Endothelial cell of umbilical vein (primary cell): ENCODE data around the gene NECTIN4. TPM values are rescaled to one million over a fixed set of nuclear protein-coding genes. Genes with fewer than 3 reads are reported as not detected.

Experiments used
- BruUV-seq: library from RNA; stranded (reverse); fragments of 400-500 nt; replicated peaks from 2 replicates; lab custom pipeline; 2021; lab: Mats Ljungman, UMichigan
- CTCF ChIA-PET: fragments of 300-600, 350-600 bp; sonication (Branson Sonifier 250); formaldehyde crosslinking; loops from one replicate; lab custom pipeline; 2021; ENCODE audit warnings: antibody characterized with exemption, inconsistent platforms; lab: Charles Lee
- POLR2A ChIA-PET: fragments of 300-600, 350-600 bp; sonication (Branson Sonifier 250); formaldehyde crosslinking; loops from one replicate; lab custom pipeline; 2021; ENCODE audit warnings: antibody characterized with exemption, inconsistent platforms; lab: Charles Lee
- DNase-seq: peaks from one replicate; pipeline ENCODE4 v3.0.0-alpha.2; 2011; ENCODE audit warnings: low read depth, low spot score
- FAIRE-seq: peaks from 2 replicates; lab custom pipeline; 2011; peaks lifted over from hg19 to GRCh38; lab: Jason Lieb, UNC
- H2AFZ ChIP-seq: 2 replicates; pipeline ENCODE4 v1.6.0; 2012; ENCODE audit warnings: low read depth, low read length, control low read depth, inconsistent platforms
- H3K27ac ChIP-seq: 2 replicates; pipeline ENCODE4 v1.5.1; 2011; ENCODE audit warnings: low read depth, mild to moderate bottlenecking, control low read depth, low read length, moderate library complexity; ENCODE audit not compliant: insufficient read depth
- H3K27me3 ChIP-seq, 2 experiments: 2 replicates each; pipeline versions ENCODE4 v1.6.0 to v1.6.1; 2011; ENCODE audit warnings: low read length in 2 of 2, mixed read lengths in 1 of 2; ENCODE audit not compliant: control insufficient read depth in 2 of 2, insufficient read depth in 2 of 2
- H3K36me3 ChIP-seq, 2 experiments: 2 replicates in 1 of 2; 3 replicates in 1 of 2; pipeline ENCODE4 v1.5.1; 2011; ENCODE audit warnings: low read length in 2 of 2, mild to moderate bottlenecking in 1 of 2, moderate library complexity in 1 of 2; ENCODE audit not compliant: control insufficient read depth in 2 of 2, insufficient read depth in 2 of 2; ENCODE audit errors: extremely low read depth in 1 of 2
- H3K4me1 ChIP-seq: 3 replicates; pipeline ENCODE4 v1.5.1; 2011; ENCODE audit warnings: mild to moderate bottlenecking, low read length; ENCODE audit not compliant: control insufficient read depth, insufficient read depth; ENCODE audit errors: extremely low read depth
- H3K4me2 ChIP-seq: 2 replicates; pipeline ENCODE4 v1.6.1; 2011; ENCODE audit warnings: low read length, control low read depth, mixed read lengths; ENCODE audit not compliant: insufficient read depth
- H3K4me3 ChIP-seq, 3 experiments: fragments of 200-600 bp in 1 of 3; sonication (generic), shearing (Covaris generic) in 1 of 3; replicated peaks in 1 of 3; 2 replicates each; pipeline ENCODE4 v1.5.1; 2011 to 2016; ENCODE audit warnings: control low read depth in 3 of 3, low read length in 3 of 3, mild to moderate bottlenecking in 2 of 3, inconsistent platforms in 1 of 3, low read depth in 1 of 3, moderate library complexity in 1 of 3; ENCODE audit not compliant: insufficient read depth in 1 of 3
- H3K79me2 ChIP-seq: 2 replicates; pipeline ENCODE4 v1.6.0; 2012; ENCODE audit warnings: low read length, inconsistent platforms; ENCODE audit not compliant: control insufficient read depth, insufficient read depth
- H3K9ac ChIP-seq: replicated peaks from 2 replicates; pipeline ENCODE3; 2011; ENCODE audit warnings: low read length, control low read depth; ENCODE audit not compliant: insufficient read depth; ENCODE audit errors: extremely low read depth
- H3K9me1 ChIP-seq: replicated peaks from 3 replicates; pipeline ENCODE4 v1.6.0; 2011; ENCODE audit warnings: mild to moderate bottlenecking, low read length; ENCODE audit not compliant: control insufficient read depth, insufficient read depth; ENCODE audit errors: extremely low read depth
- H3K9me3 ChIP-seq: replicated peaks from 2 replicates; pipeline ENCODE4 v1.5.1; 2012; ENCODE audit warnings: low read length, inconsistent platforms; ENCODE audit not compliant: control insufficient read depth, insufficient read depth
- H4K20me1 ChIP-seq: replicated peaks from 2 replicates; pipeline ENCODE3; 2011; ENCODE audit warnings: mild to moderate bottlenecking, low read length; ENCODE audit not compliant: control insufficient read depth, insufficient read depth; ENCODE audit errors: extremely low read depth
- CTCF ChIP-seq, 2 donors: IDR thresholded peaks; 1 replicate in 1 of 2; 2 replicates in 1 of 2; pipeline ENCODE4 v1.5.1; 2011; ENCODE audit warnings: low read length in 2 of 2, mild to moderate bottlenecking in 2 of 2, moderate library complexity in 2 of 2, control low read depth in 1 of 2, inconsistent platforms in 1 of 2, low read depth in 1 of 2; ENCODE audit not compliant: insufficient read depth in 1 of 2; ENCODE audit errors: extremely low read depth in 1 of 2
- EZH2 ChIP-seq: IDR thresholded peaks from 2 replicates; pipeline ENCODE4 v1.6.1; 2012; ENCODE audit warnings: borderline replicate concordance, low read depth, mild to moderate bottlenecking, moderate library complexity, low read length, inconsistent platforms; ENCODE audit not compliant: severe bottlenecking
- FOS ChIP-seq: IDR thresholded peaks from 2 replicates; pipeline ENCODE4 v1.6.1; 2011; ENCODE audit warnings: mild to moderate bottlenecking, low read length, moderate library complexity, borderline replicate concordance; ENCODE audit not compliant: insufficient read depth
- GATA2 ChIP-seq: IDR thresholded peaks from 2 replicates; pipeline ENCODE4 v1.7.0; 2011; ENCODE audit warnings: low read depth, mild to moderate bottlenecking, moderate library complexity, mixed read lengths, low read length; ENCODE audit not compliant: insufficient read length, insufficient read depth
- JUN ChIP-seq: IDR thresholded peaks from 2 replicates; pipeline ENCODE4 v1.6.1; 2011; ENCODE audit warnings: borderline replicate concordance, low read depth; ENCODE audit not compliant: insufficient read length, insufficient read depth
- MYC ChIP-seq: IDR thresholded peaks from one replicate; pipeline ENCODE4 v1.6.1; 2011; ENCODE audit warnings: mild to moderate bottlenecking, low read depth, low read length
- POLR2A ChIP-seq: IDR thresholded peaks from 2 replicates; pipeline ENCODE4 v1.6.1; 2012; ENCODE audit warnings: low read depth, mild to moderate bottlenecking, control low read depth, low read length
- POLR2AphosphoS5 ChIP-seq: IDR thresholded peaks from 2 replicates; pipeline ENCODE4 v1.6.1; 2012; ENCODE audit warnings: low read depth, mild to moderate bottlenecking, control low read depth, low read length, moderate library complexity; ENCODE audit not compliant: insufficient read depth
- dilution Hi-C: fragments of 300-500 bp; cut with MboI; formaldehyde crosslinking; loops from one replicate; pipeline ENCODE4 v1.15.0; 2019; ENCODE audit warnings: low sequenced_read_pairs; ENCODE audit not compliant: extremely low pct_ligation_motif_present
- intact Hi-C: fragments of 100-400 bp; cut with micrococcal nuclease; formaldehyde crosslinking; loops from one replicate; pipeline ENCODE4 v1.10.0; 2022
- polyA plus RNA-seq, 4 experiments: library from polyadenylated mRNA; depleted of rRNA in 3 of 4; stranded (reverse) in 3 of 4; unstranded in 1 of 4; fragments of >200 nt; gene quantifications; 2 replicates each; pipeline versions ENCODE4 v1.2.1 to v1.2.3, GENCODE V29; 2011 to 2012; ENCODE audit warnings: missing spikeins in 1 of 4
- total RNA-seq: library from RNA; stranded (reverse); gene quantifications from 2 replicates; pipeline ENCODE4 v1.2.3, GENCODE V29; 2021
- TF ChIP-seq, protein P1 (sequence below): IDR thresholded peaks from 2 replicates; pipeline ENCODE4 v1.6.1; 2011; ENCODE audit not compliant: insufficient read depth, insufficient read length

The NECTIN4 gene
- total and polyA plus RNA-seq, 2 donors (not counting 3 experiments of a cell fraction or from before 2014, with no cell fraction given), result 0.15 to 0.58 TPM

GRCh38 chr1:161074676-161075368, 14.5 kb downstream of the NECTIN4 start:
- Histone ChIP-seq H3K36me3 (no peaks in the 10 kb centered on the region), H3K27ac (no peak overlapping the region), H3K9me1 (no peaks in the 10 kb centered on the region), H3K9ac (no peak overlapping the region), H3K27me3 (no peaks in the 10 kb centered on the region), H4K20me1 (no peaks in the 10 kb centered on the region), H3K4me1 (no peaks in the 10 kb centered on the region), H3K79me2 (no peaks in the 10 kb centered on the region), H3K9me3 (no peaks in the 10 kb centered on the region), H2AFZ (no peak overlapping the region), H3K4me3 (no peak overlapping the region), H3K4me2 (no peak overlapping the region)
- BruUV-seq, result no TSS peak
- intact Hi-C loops (no loop called here), dilution Hi-C loops (no loop called here)
- DNase-seq, result no peak
- TF ChIP-seq CTCF (IDR thresholded peaks at IDR 0.05; ENCODE audit: extremely low read depth in 1 of 2, insufficient read depth in 1 of 2, low read depth in 1 of 2, low read length in 2 of 2) (no peak), POLR2AphosphoS5 (no peak), JUN (no peak), MYC (no peak), EZH2 (no peak), FOS (no peak), GATA2 (no peak), POLR2A (no peak)
- TF ChIP-seq, protein P1, sequence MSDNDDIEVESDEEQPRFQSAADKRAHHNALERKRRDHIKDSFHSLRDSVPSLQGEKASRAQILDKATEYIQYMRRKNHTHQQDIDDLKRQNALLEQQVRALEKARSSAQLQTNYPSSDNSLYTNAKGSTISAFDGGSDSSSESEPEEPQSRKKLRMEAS, result no peak
- ChIA-PET CTCF (interaction anchor here (1.9 kb wide), 1 partner anchor 10 kb away, joined by 6 read pairs; no protein-coding TSS in a partner anchor), POLR2A (no interaction called here)
- FAIRE-seq, result no peak
